Endothelial cell of umbilical vein (primary cell): Measurements from ENCODE around the gene RIC1. TPM values are rescaled to one million over a fixed set of nuclear protein-coding genes. Genes with fewer than 3 reads are reported as not detected.

ENCODE experiments used
- BruUV-seq: library from RNA; stranded (reverse); fragments of 400-500 nt; replicated peaks from 2 replicates; lab custom pipeline; 2021; lab: Mats Ljungman, UMichigan
- CTCF ChIA-PET: fragments of 300-600, 350-600 bp; sonication (Branson Sonifier 250); formaldehyde crosslinking; loops from one replicate; lab custom pipeline; 2021; ENCODE audit warnings: antibody characterized with exemption, inconsistent platforms; lab: Charles Lee
- POLR2A ChIA-PET: fragments of 300-600, 350-600 bp; sonication (Branson Sonifier 250); formaldehyde crosslinking; loops from one replicate; lab custom pipeline; 2021; ENCODE audit warnings: antibody characterized with exemption, inconsistent platforms; lab: Charles Lee
- DNase-seq: peaks from one replicate; pipeline ENCODE4 v3.0.0-alpha.2; 2011; ENCODE audit warnings: low read depth, low spot score
- FAIRE-seq: peaks from 2 replicates; lab custom pipeline; 2011; peaks lifted over from hg19 to GRCh38; lab: Jason Lieb, UNC
- H2AFZ ChIP-seq: 2 replicates; pipeline ENCODE4 v1.6.0; 2012; ENCODE audit warnings: low read depth, low read length, control low read depth, inconsistent platforms
- H3K27ac ChIP-seq: 2 replicates; pipeline ENCODE4 v1.5.1; 2011; ENCODE audit warnings: low read depth, mild to moderate bottlenecking, control low read depth, low read length, moderate library complexity; ENCODE audit not compliant: insufficient read depth
- H3K27me3 ChIP-seq, 2 experiments: 2 replicates each; pipeline versions ENCODE4 v1.6.0 to v1.6.1; 2011; ENCODE audit warnings: low read length in 2 of 2, mixed read lengths in 1 of 2; ENCODE audit not compliant: control insufficient read depth in 2 of 2, insufficient read depth in 2 of 2
- H3K36me3 ChIP-seq, 2 experiments: 2 replicates in 1 of 2; 3 replicates in 1 of 2; pipeline ENCODE4 v1.5.1; 2011; ENCODE audit warnings: low read length in 2 of 2, mild to moderate bottlenecking in 1 of 2, moderate library complexity in 1 of 2; ENCODE audit not compliant: control insufficient read depth in 2 of 2, insufficient read depth in 2 of 2; ENCODE audit errors: extremely low read depth in 1 of 2
- H3K4me1 ChIP-seq: 3 replicates; pipeline ENCODE4 v1.5.1; 2011; ENCODE audit warnings: mild to moderate bottlenecking, low read length; ENCODE audit not compliant: control insufficient read depth, insufficient read depth; ENCODE audit errors: extremely low read depth
- H3K4me2 ChIP-seq: 2 replicates; pipeline ENCODE4 v1.6.1; 2011; ENCODE audit warnings: low read length, control low read depth, mixed read lengths; ENCODE audit not compliant: insufficient read depth
- H3K4me3 ChIP-seq, 3 experiments: fragments of 200-600 bp in 1 of 3; sonication (generic), shearing (Covaris generic) in 1 of 3; replicated peaks in 1 of 3; 2 replicates each; pipeline ENCODE4 v1.5.1; 2011 to 2016; ENCODE audit warnings: control low read depth in 3 of 3, low read length in 3 of 3, mild to moderate bottlenecking in 2 of 3, inconsistent platforms in 1 of 3, low read depth in 1 of 3, moderate library complexity in 1 of 3; ENCODE audit not compliant: insufficient read depth in 1 of 3
- H3K79me2 ChIP-seq: 2 replicates; pipeline ENCODE4 v1.6.0; 2012; ENCODE audit warnings: low read length, inconsistent platforms; ENCODE audit not compliant: control insufficient read depth, insufficient read depth
- H3K9ac ChIP-seq: replicated peaks from 2 replicates; pipeline ENCODE3; 2011; ENCODE audit warnings: low read length, control low read depth; ENCODE audit not compliant: insufficient read depth; ENCODE audit errors: extremely low read depth
- H3K9me1 ChIP-seq: replicated peaks from 3 replicates; pipeline ENCODE4 v1.6.0; 2011; ENCODE audit warnings: mild to moderate bottlenecking, low read length; ENCODE audit not compliant: control insufficient read depth, insufficient read depth; ENCODE audit errors: extremely low read depth
- H3K9me3 ChIP-seq: replicated peaks from 2 replicates; pipeline ENCODE4 v1.5.1; 2012; ENCODE audit warnings: low read length, inconsistent platforms; ENCODE audit not compliant: control insufficient read depth, insufficient read depth
- H4K20me1 ChIP-seq: replicated peaks from 2 replicates; pipeline ENCODE3; 2011; ENCODE audit warnings: mild to moderate bottlenecking, low read length; ENCODE audit not compliant: control insufficient read depth, insufficient read depth; ENCODE audit errors: extremely low read depth
- CTCF ChIP-seq, 2 donors: IDR thresholded peaks; 1 replicate in 1 of 2; 2 replicates in 1 of 2; pipeline ENCODE4 v1.5.1; 2011; ENCODE audit warnings: low read length in 2 of 2, mild to moderate bottlenecking in 2 of 2, moderate library complexity in 2 of 2, control low read depth in 1 of 2, inconsistent platforms in 1 of 2, low read depth in 1 of 2; ENCODE audit not compliant: insufficient read depth in 1 of 2; ENCODE audit errors: extremely low read depth in 1 of 2
- EZH2 ChIP-seq: IDR thresholded peaks from 2 replicates; pipeline ENCODE4 v1.6.1; 2012; ENCODE audit warnings: borderline replicate concordance, low read depth, mild to moderate bottlenecking, moderate library complexity, low read length, inconsistent platforms; ENCODE audit not compliant: severe bottlenecking
- FOS ChIP-seq: IDR thresholded peaks from 2 replicates; pipeline ENCODE4 v1.6.1; 2011; ENCODE audit warnings: mild to moderate bottlenecking, low read length, moderate library complexity, borderline replicate concordance; ENCODE audit not compliant: insufficient read depth
- GATA2 ChIP-seq: IDR thresholded peaks from 2 replicates; pipeline ENCODE4 v1.7.0; 2011; ENCODE audit warnings: low read depth, mild to moderate bottlenecking, moderate library complexity, mixed read lengths, low read length; ENCODE audit not compliant: insufficient read length, insufficient read depth
- JUN ChIP-seq: IDR thresholded peaks from 2 replicates; pipeline ENCODE4 v1.6.1; 2011; ENCODE audit warnings: borderline replicate concordance, low read depth; ENCODE audit not compliant: insufficient read length, insufficient read depth
- MAX ChIP-seq: IDR thresholded peaks from 2 replicates; pipeline ENCODE4 v1.6.1; 2011; ENCODE audit not compliant: insufficient read depth, insufficient read length
- MYC ChIP-seq: IDR thresholded peaks from one replicate; pipeline ENCODE4 v1.6.1; 2011; ENCODE audit warnings: mild to moderate bottlenecking, low read depth, low read length
- POLR2A ChIP-seq: IDR thresholded peaks from 2 replicates; pipeline ENCODE4 v1.6.1; 2012; ENCODE audit warnings: low read depth, mild to moderate bottlenecking, control low read depth, low read length
- POLR2AphosphoS5 ChIP-seq: IDR thresholded peaks from 2 replicates; pipeline ENCODE4 v1.6.1; 2012; ENCODE audit warnings: low read depth, mild to moderate bottlenecking, control low read depth, low read length, moderate library complexity; ENCODE audit not compliant: insufficient read depth
- dilution Hi-C: fragments of 300-500 bp; cut with MboI; formaldehyde crosslinking; loops from one replicate; pipeline ENCODE4 v1.15.0; 2019; ENCODE audit warnings: low sequenced_read_pairs; ENCODE audit not compliant: extremely low pct_ligation_motif_present
- intact Hi-C: fragments of 100-400 bp; cut with micrococcal nuclease; formaldehyde crosslinking; loops from one replicate; pipeline ENCODE4 v1.10.0; 2022
- polyA plus RNA-seq, 4 experiments: library from polyadenylated mRNA; depleted of rRNA in 3 of 4; stranded (reverse) in 3 of 4; unstranded in 1 of 4; fragments of >200 nt; gene quantifications; 2 replicates each; pipeline versions ENCODE4 v1.2.1 to v1.2.3, GENCODE V29; 2011 to 2012; ENCODE audit warnings: missing spikeins in 1 of 4
- total RNA-seq: library from RNA; stranded (reverse); gene quantifications from 2 replicates; pipeline ENCODE4 v1.2.3, GENCODE V29; 2021

The RIC1 gene
- total and polyA plus RNA-seq, 2 donors (not counting 3 experiments of a cell fraction or from before 2014, with no cell fraction given), result 14.0 to 23.5 TPM

DNA sequence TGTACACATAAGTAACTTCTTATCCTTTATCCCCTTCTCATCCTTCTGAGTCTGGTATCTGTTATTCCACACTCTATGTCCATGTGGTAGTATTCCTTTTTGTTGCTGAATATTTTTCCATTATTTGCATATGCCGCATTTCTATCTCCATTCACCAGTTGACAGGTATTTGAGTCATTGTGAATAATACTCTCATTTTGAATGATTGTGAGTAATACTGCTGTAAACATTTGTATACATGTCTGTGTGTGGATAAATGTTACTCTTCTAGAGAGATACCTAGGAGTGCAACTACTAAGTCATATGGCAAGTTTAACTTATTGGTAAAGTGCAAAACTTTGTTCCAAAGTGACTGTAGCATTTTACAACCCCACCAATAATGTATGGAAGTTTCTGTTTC, 15.6 kb downstream of the RIC1 start:
- H3K27ac ChIP-seq, result no peak overlapping the region
- TF ChIP-seq FOS (no peak), MAX (no peak), CTCF (IDR thresholded peaks at IDR 0.05; ENCODE audit: extremely low read depth in 1 of 2, insufficient read depth in 1 of 2, low read depth in 1 of 2, low read length in 2 of 2) (no peak), POLR2A (no peak), JUN (no peak), POLR2AphosphoS5 (no peak), GATA2 (no peak), MYC (no peak), EZH2 (no peak)
- H4K20me1 ChIP-seq, result peaks cover 10% of the 10 kb centered on the region
- no TSS peak for BruUV-seq
- H3K9me3 ChIP-seq, result no peaks in the 10 kb centered on the region
- H3K9ac ChIP-seq, result no peak overlapping the region
- no peaks in the 10 kb centered on the region for H3K4me1 ChIP-seq
- POLR2A ChIA-PET, result no interaction called here
- FAIRE-seq, result no peak
- intact Hi-C loops (no loop called here), dilution Hi-C loops (no loop called here)
- no peak overlapping the region for H3K4me2 ChIP-seq
- no peak overlapping the region for H3K4me3 ChIP-seq
- H3K9me1 ChIP-seq, result no peaks in the 10 kb centered on the region
- H3K27me3 ChIP-seq, result no peaks in the 10 kb centered on the region
- CTCF ChIA-PET, result interaction anchor here (1.2 kb wide), 1 partner anchor 10 kb away, joined by 5 read pairs; no protein-coding TSS in a partner anchor
- DNase-seq, result no peak
- no peak overlapping the region for H2AFZ ChIP-seq
- H3K36me3 ChIP-seq, result no peaks in the 10 kb centered on the region
- peaks cover 92% of the 10 kb centered on the region for H3K79me2 ChIP-seq
